ENCODE results near the gene LHB. TPM values are rescaled to one million over a fixed set of nuclear protein-coding genes. Genes with fewer than 3 reads are reported as not detected.

LHB gene
- total RNA-seq, 1 experiment from 2014 or later = not detected

DNA sequence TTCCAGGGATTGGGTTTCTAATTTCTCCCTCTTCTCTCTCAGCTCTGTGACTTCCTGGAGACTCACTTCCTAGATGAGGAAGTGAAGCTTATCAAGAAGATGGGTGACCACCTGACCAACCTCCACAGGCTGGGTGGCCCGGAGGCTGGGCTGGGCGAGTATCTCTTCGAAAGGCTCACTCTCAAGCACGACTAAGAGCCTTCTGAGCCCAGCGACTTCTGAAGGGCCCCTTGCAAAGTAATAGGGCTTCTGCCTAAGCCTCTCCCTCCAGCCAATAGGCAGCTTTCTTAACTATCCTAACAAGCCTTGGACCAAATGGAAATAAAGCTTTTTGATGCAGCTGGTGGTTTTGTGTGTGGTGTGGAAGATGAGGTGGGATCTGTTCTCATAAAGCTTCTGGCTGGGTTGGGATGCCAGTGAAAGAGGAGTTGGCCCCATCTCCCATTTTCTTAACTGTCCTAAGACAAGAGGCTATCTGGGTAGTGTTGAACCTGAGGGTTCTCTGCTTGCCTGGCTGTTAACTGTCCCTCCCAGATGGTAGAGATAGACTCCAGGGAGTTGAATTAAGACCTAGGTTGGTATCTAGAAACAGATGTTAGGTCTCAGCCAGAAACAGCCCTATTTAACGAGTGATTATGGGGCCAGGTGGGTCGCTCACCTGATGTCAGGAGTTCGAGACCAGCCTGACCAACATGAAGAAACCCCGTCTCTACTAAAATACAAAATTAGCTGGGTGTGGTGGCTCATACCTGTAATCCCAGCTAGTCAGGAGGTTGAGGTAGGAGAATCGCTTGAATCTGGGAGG is 50.1 kb downstream of the LHB start:
- H3K27me3 Mint-ChIP-seq (ENCODE audit: low read depth) = peaks cover 2% of the 10 kb centered on the region; the same call in 1 of the 2 replicates
- H2BK20ac ChIP-seq (ENCODE audit: low read depth, low read length, poor library complexity, severe bottlenecking) = no peak overlapping the region
- WGBS (ENCODE audit: extremely low coverage, insufficient read length, low lambda C conversion rate) = no CpG with 5 or more reads among the region's 10 CpGs
- peaks cover 0 to 5% of the 10 kb centered on the region in 2 experiments; a peak in 1 of 5 replicates for H3K9me3 Mint-ChIP-seq
- no peaks in the 10 kb centered on the region for H3K9me3 ChIP-seq (ENCODE audit: control insufficient read depth, low read depth, low read length)
- no peak overlapping the region for H3K18ac ChIP-seq (ENCODE audit: insufficient read length, low read depth, low read length)
- H4K5ac ChIP-seq (ENCODE audit: insufficient read length, low read depth, low read length) = no peak overlapping the region
- no peaks in the 10 kb centered on the region; the same call in 1 of the 2 replicates for H3K4me1 ChIP-seq (ENCODE audit: insufficient read depth, low read length)
- no peak overlapping the region for H3K23ac ChIP-seq (ENCODE audit: insufficient read length, low read depth, low read length)
- H3K4ac ChIP-seq (ENCODE audit: low read depth, low read length) = no peak overlapping the region
- H3K36me3 Mint-ChIP-seq (ENCODE audit: insufficient read depth in 1 of 3, low read depth in 3 of 3) = peaks cover 33 to 53% (median 47%) of the 10 kb centered on the region in 3 experiments; a peak in 6 of 7 replicates
- no peak overlapping the region for H2BK15ac ChIP-seq (ENCODE audit: low read depth, low read length)
- H2BK120ac ChIP-seq (ENCODE audit: low read depth, low read length, poor library complexity, severe bottlenecking) = no peak overlapping the region
- peak overlapping the region; percentile 96 to 98 for H3K4me3 Mint-ChIP-seq
- H2BK12ac ChIP-seq (ENCODE audit: insufficient read length, low read depth, low read length) = no peak overlapping the region
- H3K79me2 ChIP-seq (ENCODE audit: insufficient read depth, low read length) = no peaks in the 10 kb centered on the region
- no peak overlapping the region for H4K8ac ChIP-seq (replicated peaks; ENCODE audit: insufficient read length, low read depth, low read length)
- no peak overlapping the region for H4K91ac ChIP-seq (ENCODE audit: insufficient read length, low read depth, low read length)
- no peak overlapping the region for H3K9ac ChIP-seq (ENCODE audit: extremely low read depth, insufficient read length, low read length)
- DNase-seq = no peak
- no peak overlapping the region for H3K56ac ChIP-seq (ENCODE audit: insufficient read length, low read depth, low read length)
- no peak overlapping the region for H3T11ph ChIP-seq (ENCODE audit: low read length)
- H3K27ac ChIP-seq (ENCODE audit: insufficient read length, low read depth, low read length) = no peak overlapping the region
- H3K14ac ChIP-seq (ENCODE audit: insufficient read depth, low read length) = no peak overlapping the region
- H2BK5ac ChIP-seq (ENCODE audit: insufficient read length, low read length) = no peak overlapping the region
- H3K27me3 ChIP-seq (ENCODE audit: insufficient read depth, low read length) = no peaks in the 10 kb centered on the region
- peak overlapping the region; percentile 15 to 98 (median 96); a peak in 5 of 7 replicates for H3K27ac Mint-ChIP-seq
- no peaks in the 10 kb centered on the region for H3K79me1 ChIP-seq (ENCODE audit: insufficient read depth, low read depth, low read length, poor library complexity, severe bottlenecking)
- TF ChIP-seq, protein P1, sequence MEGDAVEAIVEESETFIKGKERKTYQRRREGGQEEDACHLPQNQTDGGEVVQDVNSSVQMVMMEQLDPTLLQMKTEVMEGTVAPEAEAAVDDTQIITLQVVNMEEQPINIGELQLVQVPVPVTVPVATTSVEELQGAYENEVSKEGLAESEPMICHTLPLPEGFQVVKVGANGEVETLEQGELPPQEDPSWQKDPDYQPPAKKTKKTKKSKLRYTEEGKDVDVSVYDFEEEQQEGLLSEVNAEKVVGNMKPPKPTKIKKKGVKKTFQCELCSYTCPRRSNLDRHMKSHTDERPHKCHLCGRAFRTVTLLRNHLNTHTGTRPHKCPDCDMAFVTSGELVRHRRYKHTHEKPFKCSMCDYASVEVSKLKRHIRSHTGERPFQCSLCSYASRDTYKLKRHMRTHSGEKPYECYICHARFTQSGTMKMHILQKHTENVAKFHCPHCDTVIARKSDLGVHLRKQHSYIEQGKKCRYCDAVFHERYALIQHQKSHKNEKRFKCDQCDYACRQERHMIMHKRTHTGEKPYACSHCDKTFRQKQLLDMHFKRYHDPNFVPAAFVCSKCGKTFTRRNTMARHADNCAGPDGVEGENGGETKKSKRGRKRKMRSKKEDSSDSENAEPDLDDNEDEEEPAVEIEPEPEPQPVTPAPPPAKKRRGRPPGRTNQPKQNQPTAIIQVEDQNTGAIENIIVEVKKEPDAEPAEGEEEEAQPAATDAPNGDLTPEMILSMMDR (conservative IDR thresholded peaks at IDR 0.05) = no peak
- peaks cover 14% of the 10 kb centered on the region for H3K23me2 ChIP-seq (ENCODE audit: insufficient read length, low read depth, low read length, poor library complexity, severe bottlenecking)
- H3K4me1 Mint-ChIP-seq = peaks cover 34 to 57% of the 10 kb centered on the region in 2 experiments
- H4K20me1 ChIP-seq (ENCODE audit: control insufficient read depth, insufficient read depth, insufficient read length) = peaks cover 3% of the 10 kb centered on the region
- no peak overlapping the region for H2AK5ac ChIP-seq (ENCODE audit: insufficient read length, low read length)
- H2AFZ ChIP-seq (ENCODE audit: low read length) = no peak overlapping the region
- peak overlapping the region; percentile 82 for H3K4me2 ChIP-seq (ENCODE audit: insufficient read depth, insufficient read length, low read length)

Small RNA genes within 50 kb of the gene (microRNA-seq; reads per million reads assigned to microRNA genes)
- not detected for gene MIR6798 (ENCODE audit: borderline microRNAs expressed)

Other genes with a start within 250 kb of the LHB start
- gene BCAT2, start 206.1 kb downstream of the LHB start, total RNA-seq (2021) = 30.6 and 32.7 TPM in 2 replicates
- gene HSD17B14, start 180.6 kb downstream of the LHB start, total RNA-seq (2021) = 11.2 and 11.6 TPM in 2 replicates
- gene PLEKHA4, start 148.5 kb downstream of the LHB start, total RNA-seq (2021) = 14.3 and 15.3 TPM in 2 replicates
- gene PPP1R15A, start 144.7 kb downstream of the LHB start, total RNA-seq (2021) = 17.2 and 17.5 TPM in 2 replicates
- gene TULP2, start 118.3 kb downstream of the LHB start, total RNA-seq (2021) = 0.94 and 1.0 TPM in 2 replicates
- gene NUCB1, start 116.8 kb downstream of the LHB start, total RNA-seq (2021) = 125 and 131 TPM in 2 replicates
- 1.4 and 2.0 TPM in 2 replicates for gene DHDH, start 83.4 kb downstream of the LHB start, total RNA-seq (2021)
- 310 and 315 TPM in 2 replicates for gene BAX, start 62.2 kb downstream of the LHB start, total RNA-seq (2021)
- 1,244 and 1,245 TPM in 2 replicates for gene FTL, start 51.8 kb downstream of the LHB start, total RNA-seq (2021)
- gene GYS1, start 23.8 kb downstream of the LHB start, total RNA-seq (2021) = 44.3 and 45.6 TPM in 2 replicates
- 130 and 134 TPM in 2 replicates for gene RUVBL2, start 23.2 kb downstream of the LHB start, total RNA-seq (2021)
- gene CGB3, start 7.2 kb upstream of the LHB start, total RNA-seq (2021) = 0.46 TPM in 1 of 2 replicates, not detected in the other
- gene CGB2, start 14.8 kb upstream of the LHB start, total RNA-seq (2021) = 0.55 and 0.77 TPM in 2 replicates
- gene CGB1, start 19.8 kb upstream of the LHB start, total RNA-seq (2021) = not detected in 2 replicates
- gene CGB5, start 26.8 kb upstream of the LHB start, total RNA-seq (2021) = not detected in 2 replicates
- 0.39 TPM in 1 of 2 replicates, not detected in the other for gene CGB8, start 32.0 kb upstream of the LHB start, total RNA-seq (2021)
- 1.2 TPM in 2 replicates for gene CGB7, start 40.7 kb upstream of the LHB start, total RNA-seq (2021)
- 2.1 and 2.3 TPM in 2 replicates for gene NTF4, start 47.7 kb upstream of the LHB start, total RNA-seq (2021)
- 0.04 TPM in 2 replicates for gene KCNA7, start 55.6 kb upstream of the LHB start, total RNA-seq (2021)
- gene SNRNP70, start 68.4 kb upstream of the LHB start, total RNA-seq (2021) = 292 and 295 TPM in 2 replicates
- 3.5 and 4.2 TPM in 2 replicates for gene LIN7B, start 97.3 kb upstream of the LHB start, total RNA-seq (2021)
- gene C19orf73, start 102.1 kb upstream of the LHB start, total RNA-seq (2021) = 0.72 and 1.1 TPM in 2 replicates
- gene PPFIA3, start 102.5 kb upstream of the LHB start, total RNA-seq (2021) = 18.8 and 19.1 TPM in 2 replicates
- 1.8 and 1.9 TPM in 2 replicates for gene HRC, start 138.3 kb upstream of the LHB start, total RNA-seq (2021)
- 6.9 and 7.2 TPM in 2 replicates for gene TRPM4, start 140.7 kb upstream of the LHB start, total RNA-seq (2021)